ENCODE results near the gene NCR1. TPM values are rescaled to one million over a fixed set of nuclear protein-coding genes. Genes with fewer than 3 reads are reported as not detected.

The NCR1 gene, protein sequence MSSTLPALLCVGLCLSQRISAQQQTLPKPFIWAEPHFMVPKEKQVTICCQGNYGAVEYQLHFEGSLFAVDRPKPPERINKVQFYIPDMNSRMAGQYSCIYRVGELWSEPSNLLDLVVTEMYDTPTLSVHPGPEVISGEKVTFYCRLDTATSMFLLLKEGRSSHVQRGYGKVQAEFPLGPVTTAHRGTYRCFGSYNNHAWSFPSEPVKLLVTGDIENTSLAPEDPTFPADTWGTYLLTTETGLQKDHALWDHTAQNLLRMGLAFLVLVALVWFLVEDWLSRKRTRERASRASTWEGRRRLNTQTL
- total RNA-seq = not detected in 2 replicates

GRCh38 chr19:54905803-54906511, at the start of gene NCR1:
Gene NCR1, plus strand, starts transcription at chr19:54906148. Its CDS starts 40 bp downstream, at chr19:54906188.

DNA sequence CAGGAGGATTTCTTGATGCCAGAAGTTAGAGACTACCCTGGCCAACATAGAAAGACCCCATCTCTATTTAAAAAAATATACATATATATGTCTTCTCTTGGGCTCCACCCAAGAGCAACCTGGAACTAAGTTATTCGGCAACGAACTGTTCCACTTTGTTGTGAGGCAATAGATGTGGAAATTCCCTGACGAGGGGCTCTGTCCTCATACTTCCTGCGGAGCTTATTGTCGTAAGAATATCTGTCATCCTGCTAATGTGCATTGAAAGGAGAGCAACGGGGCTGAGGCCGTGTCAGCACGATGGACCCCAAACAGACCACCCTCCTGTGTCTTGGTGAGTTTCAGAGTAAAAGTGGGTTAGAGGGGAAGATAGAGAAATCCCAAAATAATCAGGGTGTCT, 32.0 kb upstream of the NCR1 start, which contains the start of gene FCAR:
Gene FCAR (plus strand): TSS at position 246 of the 400 bp plus-strand sequence. CDS start 55 bp downstream, at position 301.

DNA sequence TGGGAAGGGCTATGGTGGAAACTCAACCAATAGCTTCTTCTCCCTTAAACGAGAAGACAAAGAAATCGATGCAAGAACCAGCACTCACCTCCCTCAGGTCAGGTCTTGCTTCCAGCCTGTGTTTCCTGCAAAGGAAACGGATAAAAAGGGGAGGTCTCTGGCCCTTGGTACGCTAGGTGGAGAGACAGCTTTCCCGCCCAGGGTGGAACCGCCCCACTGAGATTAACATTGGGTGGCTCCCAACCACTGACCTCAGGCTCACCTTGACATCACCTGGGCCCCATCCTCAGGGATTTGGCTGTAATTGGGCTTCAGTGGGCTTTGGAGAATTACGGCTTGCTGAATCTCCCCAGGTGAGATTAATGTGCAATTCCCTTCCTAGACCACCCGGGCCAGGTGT, 41.4 kb downstream of the NCR1 start, which contains the start of gene NLRP7:
Gene NLRP7 (minus strand): TSS at position 150 of the 400 bp plus-strand sequence.

Other genes with a start within 250 kb of the NCR1 start
- not detected in 2 replicates for gene LILRB4, start 243.2 kb upstream of the NCR1 start, total RNA-seq
- gene KIR3DL3, start 181.7 kb upstream of the NCR1 start, total RNA-seq = not detected in 2 replicates
- not detected in 2 replicates for gene KIR2DL3, start 167.6 kb upstream of the NCR1 start, total RNA-seq
- gene KIR2DL1, start 136.4 kb upstream of the NCR1 start, total RNA-seq = not detected in 2 replicates
- not detected in 2 replicates for gene KIR2DL4, start 102.5 kb upstream of the NCR1 start, total RNA-seq
- gene KIR3DL1, start 89.7 kb upstream of the NCR1 start, total RNA-seq = not detected in 2 replicates
- not detected in 2 replicates for gene KIR2DS4, start 73.5 kb upstream of the NCR1 start, total RNA-seq
- not detected in 2 replicates for gene KIR3DL2, start 55.7 kb upstream of the NCR1 start, total RNA-seq
- gene FCAR, start 31.9 kb upstream of the NCR1 start, total RNA-seq = not detected in 2 replicates
- not detected in 2 replicates for gene NLRP7, start 41.4 kb downstream of the NCR1 start, total RNA-seq
- gene NLRP2, start 60.2 kb downstream of the NCR1 start, total RNA-seq = 0.25 and 1.4 TPM in 2 replicates
- gene GP6, start 132.1 kb downstream of the NCR1 start, total RNA-seq = not detected in 2 replicates
- 8.1 and 8.8 TPM in 2 replicates for gene RDH13, start 157.0 kb downstream of the NCR1 start, total RNA-seq
- gene EPS8L1, start 169.7 kb downstream of the NCR1 start, total RNA-seq = 12.6 and 14.7 TPM in 2 replicates
- 58.8 and 64.1 TPM in 2 replicates for gene PPP1R12C, start 211.5 kb downstream of the NCR1 start, total RNA-seq
- 0.79 and 3.1 TPM in 2 replicates for gene TNNT1, start 243.1 kb downstream of the NCR1 start, total RNA-seq

Measured in mammary microvascular endothelial cell (primary cell).